LoVo (cell line): ENCODE data around the gene PFN3.
"Not testable (repeated sequence)": the region's sequence is repeated elsewhere in the genome, so short reads cannot be mapped to it uniquely, and the experiment has no call there.

Experiments used
- DNase-seq: peaks from one replicate; pipeline ENCODE4 v3.0.0-alpha.2; 2016; ENCODE audit warnings: low spot score

The PFN3 gene

DNA sequence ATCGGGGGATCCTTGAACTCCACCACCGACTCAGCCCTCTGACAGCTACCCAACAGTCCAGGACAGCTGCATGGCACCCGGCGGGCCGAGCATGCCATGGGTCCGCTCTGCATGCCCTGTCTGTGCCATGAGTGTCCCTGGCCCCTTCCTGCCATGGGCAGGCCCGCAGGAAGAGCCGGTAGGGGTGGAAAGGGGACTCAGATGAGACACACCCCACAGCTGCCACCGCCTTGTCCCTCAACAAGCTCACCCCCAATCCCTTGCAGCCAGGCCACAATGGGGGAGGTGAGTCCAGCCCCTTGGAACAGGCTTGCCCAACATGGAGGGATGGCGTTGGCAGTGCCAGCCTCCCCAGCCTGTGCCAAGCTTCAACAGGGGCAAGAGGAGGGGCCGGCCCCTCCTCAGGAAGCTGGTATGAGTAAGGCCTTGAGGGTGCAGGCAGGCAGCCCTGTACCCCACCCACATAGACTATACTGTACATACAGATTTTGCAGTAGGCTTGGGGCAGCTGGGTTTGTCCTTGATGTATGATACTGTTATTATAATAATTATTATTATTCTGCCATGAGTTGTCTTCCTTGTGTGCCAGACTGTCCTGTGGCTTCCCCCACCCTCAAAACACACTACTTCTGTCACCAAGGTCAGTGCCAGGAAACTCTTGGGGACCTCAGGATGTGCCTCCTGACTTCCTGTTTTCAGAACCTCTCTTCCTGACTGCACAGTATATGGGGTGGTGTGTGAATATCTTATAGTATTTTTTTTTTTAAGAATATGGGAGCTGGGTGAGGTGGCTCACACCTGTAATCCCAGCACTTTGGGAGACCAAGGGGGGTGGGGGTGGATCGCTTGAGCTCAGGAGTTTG is 28.2 kb downstream of the PFN3 start:
- DNase-seq: no peak

DNA sequence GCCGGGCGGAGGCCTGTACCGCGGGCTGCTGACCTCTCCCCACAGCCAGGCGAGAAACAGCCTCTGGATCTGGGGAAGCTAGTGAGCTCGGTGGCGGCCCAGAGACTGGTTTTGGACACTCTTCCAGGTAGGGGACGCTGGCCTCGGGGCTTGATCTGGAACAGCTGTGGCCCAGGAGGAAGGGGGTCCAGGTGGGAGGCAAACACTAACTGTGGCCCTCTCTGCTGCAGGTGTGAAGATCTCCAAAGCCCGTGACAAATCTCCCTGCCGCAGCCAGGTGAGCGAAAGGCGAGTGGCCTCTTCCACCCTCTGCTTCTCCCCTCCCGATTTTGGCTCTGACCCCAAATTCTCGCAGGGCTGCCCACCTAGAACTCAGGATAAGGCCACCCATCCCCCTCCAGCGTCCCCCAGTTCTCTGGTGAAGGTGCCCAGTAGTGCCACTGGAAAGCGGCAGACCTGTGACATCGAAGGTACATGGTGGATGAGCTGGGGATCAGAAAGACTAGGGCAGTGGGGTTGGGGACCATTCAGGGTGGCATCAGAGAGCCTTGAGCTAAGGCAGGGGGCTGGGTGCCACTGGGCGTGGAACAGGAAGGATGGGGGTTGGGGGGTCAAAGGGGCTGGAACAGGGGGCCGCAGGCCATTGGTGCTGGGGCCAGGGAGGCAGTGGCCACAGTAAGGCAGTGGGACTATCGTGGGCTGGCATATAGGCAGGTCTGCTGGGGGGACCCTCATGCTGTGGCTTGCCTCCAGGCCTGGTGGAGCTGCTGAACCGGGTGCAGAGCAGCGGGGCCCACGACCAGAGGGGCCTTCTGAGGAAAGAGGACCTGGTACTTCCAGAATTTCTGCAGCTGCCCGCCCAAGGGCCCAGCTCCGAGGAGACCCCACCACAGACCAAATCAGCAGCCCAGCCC is 29.1 kb downstream of the PFN3 start:
- DNase-seq: no peak

GRCh38 chr5:177370488-177371119 is 29.9 kb downstream of the PFN3 start:
- DNase-seq: peak; percentile 85

DNA sequence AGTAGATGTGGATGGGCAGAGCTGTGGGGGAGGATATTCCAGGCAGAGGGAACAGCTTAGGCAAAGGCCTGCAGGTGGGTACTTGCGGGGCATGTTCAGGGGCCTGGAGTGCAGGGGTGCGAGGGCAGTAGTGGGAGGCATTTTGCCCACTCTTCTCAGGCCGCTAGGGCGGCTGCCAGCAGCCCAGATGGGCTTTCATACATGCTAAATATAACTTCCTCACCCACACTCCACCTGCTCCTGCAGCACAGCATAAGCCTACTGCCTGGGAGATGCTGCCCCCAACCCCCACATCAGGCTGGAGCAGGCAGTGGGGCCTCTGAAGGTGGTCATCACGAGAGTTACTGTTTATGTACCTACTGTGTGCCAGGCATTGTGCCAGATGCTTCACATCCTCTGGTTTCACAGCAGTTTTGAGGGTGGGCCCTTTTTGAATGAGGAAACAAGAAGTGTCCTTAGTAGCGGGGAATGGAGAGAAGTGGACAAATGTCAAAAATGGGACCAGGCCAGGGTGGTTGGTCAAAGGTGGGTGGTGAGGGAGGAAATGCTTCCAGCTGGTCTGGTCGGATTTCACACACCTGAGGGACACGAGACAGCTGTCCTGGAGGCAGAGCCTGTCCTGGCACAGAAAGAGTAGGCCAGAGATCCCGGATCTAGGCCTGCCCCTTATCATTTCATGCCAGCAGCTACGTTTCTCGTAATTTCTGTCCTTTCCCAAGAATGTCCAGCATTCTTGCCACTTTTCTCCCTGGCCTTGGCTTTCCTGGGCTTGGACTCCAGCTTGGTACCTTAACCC is 30.6 kb downstream of the PFN3 start:
- DNase-seq: no peak

DNA sequence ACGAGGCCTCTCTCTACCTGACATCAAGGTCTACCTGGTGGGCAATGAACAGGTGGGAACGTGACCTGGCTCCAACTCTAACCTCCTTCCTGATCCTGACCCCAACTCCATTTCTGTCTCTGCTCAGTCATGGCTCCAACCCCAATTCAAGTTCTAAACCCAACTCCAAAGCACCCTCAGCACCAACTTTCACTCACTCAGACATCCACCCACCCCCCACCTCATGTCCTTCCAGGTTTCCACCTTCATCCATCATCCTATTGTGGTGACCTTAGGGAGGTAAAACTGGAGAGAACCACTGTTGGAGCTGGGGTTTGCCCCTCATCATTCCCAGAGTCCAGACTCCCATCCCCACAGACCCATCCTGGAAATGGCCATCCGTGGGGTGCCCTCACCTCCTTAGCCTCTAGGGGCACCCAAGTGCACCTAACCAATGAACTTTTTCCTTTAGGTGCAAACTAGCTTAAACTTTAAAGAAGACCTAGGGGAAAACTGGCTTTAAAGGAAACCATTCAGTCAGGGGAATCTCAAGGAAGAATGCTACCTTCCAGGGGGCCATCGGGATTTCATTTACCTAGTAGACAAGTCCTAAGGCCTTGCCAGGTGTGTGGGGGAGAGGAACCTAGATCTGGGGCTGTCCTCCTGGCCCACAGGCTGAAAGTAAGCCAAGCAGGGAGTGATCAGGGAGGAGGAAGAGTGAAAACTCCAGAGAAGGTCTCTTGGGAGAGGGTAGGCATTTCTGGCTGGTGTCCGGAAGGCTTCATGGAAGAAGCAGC is 31.4 kb downstream of the PFN3 start:
- DNase-seq: peak; percentile 46

DNA sequence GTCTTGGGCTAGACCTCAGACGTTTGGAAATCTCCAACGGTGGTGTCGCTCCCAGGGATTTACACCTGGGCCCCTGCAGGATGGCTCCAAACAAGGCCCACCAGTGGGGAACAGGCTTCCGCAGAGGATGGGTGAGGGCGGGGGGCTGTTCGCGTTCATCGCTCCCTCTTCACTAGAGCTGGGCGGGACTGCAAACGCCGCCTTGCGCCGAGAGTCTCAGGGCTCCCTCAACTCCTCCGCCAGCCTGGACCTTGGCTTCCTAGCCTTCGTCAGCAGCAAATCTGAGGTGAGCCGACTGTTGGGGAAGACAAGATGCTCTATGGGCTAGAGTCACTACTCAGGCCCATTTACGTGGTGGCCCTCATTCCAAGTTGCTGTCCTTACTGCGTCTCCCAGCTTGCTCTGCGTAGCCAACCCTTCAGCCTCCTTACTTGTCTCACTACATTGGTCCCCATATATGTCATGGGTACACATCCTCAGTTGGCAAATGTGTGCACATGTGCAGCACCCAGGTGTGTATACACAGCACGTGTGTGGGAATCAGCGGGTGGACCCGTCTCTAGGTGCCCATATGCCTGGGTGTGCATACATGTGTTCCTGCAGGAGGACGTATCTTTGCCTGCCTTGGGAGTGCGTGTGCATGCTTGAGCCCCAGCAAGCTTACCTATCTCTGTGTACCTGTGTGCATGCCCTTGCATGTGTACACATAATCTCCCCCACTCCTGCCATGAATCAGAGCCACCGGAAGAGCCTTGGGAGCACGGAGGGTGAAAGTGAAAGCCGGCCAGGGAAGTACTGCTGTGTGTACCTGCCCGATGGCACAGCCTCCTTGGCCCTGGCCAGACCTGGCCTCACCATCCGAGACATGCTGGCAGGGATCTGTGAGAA is 32.2 kb downstream of the PFN3 start:
- DNase-seq: no peak

GRCh38 chr5:177367323-177367848 is 33.1 kb downstream of the PFN3 start:
- DNase-seq: no peak

GRCh38 chr5:177366528-177367322 is 33.7 kb downstream of the PFN3 start:
- peak; percentile 44 for DNase-seq

- DNase-seq: no peak
Observed at GRCh38 chr5:177365845-177366527, 34.5 kb downstream of the PFN3 start.

GRCh38 chr5:177364159-177364962 is 36.1 kb downstream of the PFN3 start:
- no peak for DNase-seq

DNA sequence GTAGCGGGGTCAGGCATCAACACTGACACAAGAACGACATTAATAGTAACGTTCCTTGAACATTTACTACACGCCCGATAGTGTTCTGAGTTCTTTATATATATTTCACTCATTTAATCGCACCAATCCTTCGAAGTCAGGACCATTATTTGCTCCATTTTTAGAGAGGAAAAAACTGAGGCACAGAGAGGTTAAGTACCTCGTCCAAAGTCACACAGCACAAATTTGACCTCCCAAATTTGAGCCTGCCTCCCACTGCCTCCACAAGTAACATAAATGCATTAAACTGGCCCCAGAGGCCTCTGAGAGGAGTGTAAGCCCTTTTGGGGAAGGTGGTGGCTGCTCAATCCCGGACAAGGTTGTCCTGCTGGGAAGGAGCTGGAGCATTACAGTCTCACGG is 36.9 kb downstream of the PFN3 start:
- no peak for DNase-seq

GRCh38 chr5:177362610-177363507 is 37.6 kb downstream of the PFN3 start:
- DNase-seq: peak; percentile 76

DNA sequence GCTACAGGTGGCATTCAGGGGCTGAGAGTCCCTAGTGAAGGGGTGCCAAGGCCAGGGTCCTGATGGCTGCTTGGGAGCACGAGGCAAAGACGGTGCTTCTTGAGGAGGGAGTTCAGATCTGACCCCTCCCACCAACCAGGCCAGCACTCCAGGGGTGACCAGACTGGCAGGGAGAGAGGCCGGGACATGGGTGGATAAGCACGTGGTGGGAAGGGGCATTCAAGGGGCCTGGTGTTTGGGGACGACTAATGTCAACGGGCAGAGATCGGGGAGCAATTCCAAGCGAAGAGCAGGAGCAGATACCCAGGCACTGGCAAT is 38.2 kb downstream of the PFN3 start:
- DNase-seq: no peak

GRCh38 chr5:177361418-177362291 is 38.8 kb downstream of the PFN3 start:
- DNase-seq: no peak

GRCh38 chr5:177360740-177361139 is 39.7 kb downstream of the PFN3 start:
- not testable (repeated sequence) for DNase-seq
